Liver (tissue), 3 donors: ENCODE measurements around the gene SLC18A2.

Source experiments
- FOXA1 ChIP-seq: IDR thresholded peaks from 2 replicates; pipeline ENCODE4 v1.6.1; 2016; ENCODE audit warnings: antibody characterized with exemption
- GABPA ChIP-seq, 2 donors: IDR thresholded peaks in 1 of 2; conservative IDR thresholded peaks in 1 of 2; 2 replicates each; pipeline ENCODE4 v1.6.1; 2016; ENCODE audit warnings: antibody characterized with exemption in 2 of 2, mild to moderate bottlenecking in 1 of 2, moderate library complexity in 1 of 2
- NR2F2 ChIP-seq: IDR thresholded peaks from 2 replicates; pipeline ENCODE4 v1.6.1; 2016; ENCODE audit warnings: antibody characterized with exemption
- RAD21 ChIP-seq, 2 donors: IDR thresholded peaks; 2 replicates each; pipeline ENCODE4 v1.6.1; 2016; ENCODE audit warnings: antibody characterized with exemption in 2 of 2, mild to moderate bottlenecking in 2 of 2
- RXRA ChIP-seq, 2 donors: IDR thresholded peaks; 2 replicates each; pipeline ENCODE4 v1.6.1; 2017 to 2018; ENCODE audit warnings: antibody characterized with exemption in 2 of 2, mild to moderate bottlenecking in 1 of 2
- YY1 ChIP-seq: IDR thresholded peaks from 2 replicates; pipeline ENCODE4 v1.6.1; 2016; ENCODE audit warnings: antibody characterized with exemption, mild to moderate bottlenecking
- TF ChIP-seq, protein P1 (sequence below): fragments of 150-350 bp; IDR thresholded peaks from 2 replicates; pipeline ENCODE4 v1.5.1; 2017; ENCODE audit warnings: improper control_type of control experiment, low read depth, low read length; ENCODE audit not compliant: missing input control
- TF ChIP-seq, protein P2 (sequence below): IDR thresholded peaks from 2 replicates; pipeline ENCODE4 v1.6.1; 2016; ENCODE audit warnings: antibody characterized with exemption, mild to moderate bottlenecking
- TF ChIP-seq, protein P3 (sequence below): IDR thresholded peaks from 2 replicates; pipeline ENCODE4 v1.6.1; 2016; ENCODE audit warnings: antibody characterized with exemption
- TF ChIP-seq, protein P4 (sequence below): IDR thresholded peaks from 2 replicates; pipeline ENCODE4 v1.6.1; 2016; ENCODE audit warnings: antibody characterized with exemption
- donor health status: healthy.
- donor health status: healthy.

DNA sequence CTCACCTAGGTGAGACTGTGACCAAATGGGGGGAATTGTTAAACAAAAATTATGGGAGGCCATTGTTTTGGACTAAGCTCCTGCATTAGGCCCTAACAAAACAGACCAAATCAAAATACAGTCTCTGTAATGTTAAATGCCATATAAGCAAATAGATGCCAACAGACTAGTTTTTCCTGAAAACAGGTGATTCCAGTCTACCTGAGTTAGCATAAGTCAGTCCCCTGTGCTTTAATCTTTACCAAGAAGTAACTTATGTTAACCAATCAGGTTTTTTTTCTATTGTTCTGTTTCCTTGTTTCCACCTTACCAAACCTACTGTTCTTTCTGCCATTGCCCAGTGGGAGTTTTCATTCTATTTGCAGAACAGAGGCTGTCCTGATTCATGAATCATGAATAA lies 86.3 kb downstream of the SLC18A2 start:
- TF ChIP-seq RXRA (IDR thresholded peaks at IDR 0.05): no peak
- no peak for TF ChIP-seq RAD21 (IDR thresholded peaks at IDR 0.05)
- TF ChIP-seq, protein P1, sequence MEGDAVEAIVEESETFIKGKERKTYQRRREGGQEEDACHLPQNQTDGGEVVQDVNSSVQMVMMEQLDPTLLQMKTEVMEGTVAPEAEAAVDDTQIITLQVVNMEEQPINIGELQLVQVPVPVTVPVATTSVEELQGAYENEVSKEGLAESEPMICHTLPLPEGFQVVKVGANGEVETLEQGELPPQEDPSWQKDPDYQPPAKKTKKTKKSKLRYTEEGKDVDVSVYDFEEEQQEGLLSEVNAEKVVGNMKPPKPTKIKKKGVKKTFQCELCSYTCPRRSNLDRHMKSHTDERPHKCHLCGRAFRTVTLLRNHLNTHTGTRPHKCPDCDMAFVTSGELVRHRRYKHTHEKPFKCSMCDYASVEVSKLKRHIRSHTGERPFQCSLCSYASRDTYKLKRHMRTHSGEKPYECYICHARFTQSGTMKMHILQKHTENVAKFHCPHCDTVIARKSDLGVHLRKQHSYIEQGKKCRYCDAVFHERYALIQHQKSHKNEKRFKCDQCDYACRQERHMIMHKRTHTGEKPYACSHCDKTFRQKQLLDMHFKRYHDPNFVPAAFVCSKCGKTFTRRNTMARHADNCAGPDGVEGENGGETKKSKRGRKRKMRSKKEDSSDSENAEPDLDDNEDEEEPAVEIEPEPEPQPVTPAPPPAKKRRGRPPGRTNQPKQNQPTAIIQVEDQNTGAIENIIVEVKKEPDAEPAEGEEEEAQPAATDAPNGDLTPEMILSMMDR: no peak
- TF ChIP-seq, protein P2, sequence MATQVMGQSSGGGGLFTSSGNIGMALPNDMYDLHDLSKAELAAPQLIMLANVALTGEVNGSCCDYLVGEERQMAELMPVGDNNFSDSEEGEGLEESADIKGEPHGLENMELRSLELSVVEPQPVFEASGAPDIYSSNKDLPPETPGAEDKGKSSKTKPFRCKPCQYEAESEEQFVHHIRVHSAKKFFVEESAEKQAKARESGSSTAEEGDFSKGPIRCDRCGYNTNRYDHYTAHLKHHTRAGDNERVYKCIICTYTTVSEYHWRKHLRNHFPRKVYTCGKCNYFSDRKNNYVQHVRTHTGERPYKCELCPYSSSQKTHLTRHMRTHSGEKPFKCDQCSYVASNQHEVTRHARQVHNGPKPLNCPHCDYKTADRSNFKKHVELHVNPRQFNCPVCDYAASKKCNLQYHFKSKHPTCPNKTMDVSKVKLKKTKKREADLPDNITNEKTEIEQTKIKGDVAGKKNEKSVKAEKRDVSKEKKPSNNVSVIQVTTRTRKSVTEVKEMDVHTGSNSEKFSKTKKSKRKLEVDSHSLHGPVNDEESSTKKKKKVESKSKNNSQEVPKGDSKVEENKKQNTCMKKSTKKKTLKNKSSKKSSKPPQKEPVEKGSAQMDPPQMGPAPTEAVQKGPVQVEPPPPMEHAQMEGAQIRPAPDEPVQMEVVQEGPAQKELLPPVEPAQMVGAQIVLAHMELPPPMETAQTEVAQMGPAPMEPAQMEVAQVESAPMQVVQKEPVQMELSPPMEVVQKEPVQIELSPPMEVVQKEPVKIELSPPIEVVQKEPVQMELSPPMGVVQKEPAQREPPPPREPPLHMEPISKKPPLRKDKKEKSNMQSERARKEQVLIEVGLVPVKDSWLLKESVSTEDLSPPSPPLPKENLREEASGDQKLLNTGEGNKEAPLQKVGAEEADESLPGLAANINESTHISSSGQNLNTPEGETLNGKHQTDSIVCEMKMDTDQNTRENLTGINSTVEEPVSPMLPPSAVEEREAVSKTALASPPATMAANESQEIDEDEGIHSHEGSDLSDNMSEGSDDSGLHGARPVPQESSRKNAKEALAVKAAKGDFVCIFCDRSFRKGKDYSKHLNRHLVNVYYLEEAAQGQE: no peak
- no peak for TF ChIP-seq GABPA (IDR thresholded peaks at IDR 0.05 in 1 of 2, conservative IDR thresholded peaks at IDR 0.05 in 1 of 2)
- TF ChIP-seq, protein P3, sequence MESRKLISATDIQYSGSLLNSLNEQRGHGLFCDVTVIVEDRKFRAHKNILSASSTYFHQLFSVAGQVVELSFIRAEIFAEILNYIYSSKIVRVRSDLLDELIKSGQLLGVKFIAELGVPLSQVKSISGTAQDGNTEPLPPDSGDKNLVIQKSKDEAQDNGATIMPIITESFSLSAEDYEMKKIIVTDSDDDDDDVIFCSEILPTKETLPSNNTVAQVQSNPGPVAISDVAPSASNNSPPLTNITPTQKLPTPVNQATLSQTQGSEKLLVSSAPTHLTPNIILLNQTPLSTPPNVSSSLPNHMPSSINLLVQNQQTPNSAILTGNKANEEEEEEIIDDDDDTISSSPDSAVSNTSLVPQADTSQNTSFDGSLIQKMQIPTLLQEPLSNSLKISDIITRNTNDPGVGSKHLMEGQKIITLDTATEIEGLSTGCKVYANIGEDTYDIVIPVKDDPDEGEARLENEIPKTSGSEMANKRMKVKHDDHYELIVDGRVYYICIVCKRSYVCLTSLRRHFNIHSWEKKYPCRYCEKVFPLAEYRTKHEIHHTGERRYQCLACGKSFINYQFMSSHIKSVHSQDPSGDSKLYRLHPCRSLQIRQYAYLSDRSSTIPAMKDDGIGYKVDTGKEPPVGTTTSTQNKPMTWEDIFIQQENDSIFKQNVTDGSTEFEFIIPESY: no peak
- no peak for TF ChIP-seq YY1
- TF ChIP-seq NR2F2: no peak
- TF ChIP-seq, protein P4, sequence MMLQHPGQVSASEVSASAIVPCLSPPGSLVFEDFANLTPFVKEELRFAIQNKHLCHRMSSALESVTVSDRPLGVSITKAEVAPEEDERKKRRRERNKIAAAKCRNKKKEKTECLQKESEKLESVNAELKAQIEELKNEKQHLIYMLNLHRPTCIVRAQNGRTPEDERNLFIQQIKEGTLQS: no peak
- no peak for TF ChIP-seq FOXA1
